Natural killer cell (primary cell): ENCODE measurements around the gene PROC. TPM values are rescaled to one million over a fixed set of nuclear protein-coding genes. Genes with fewer than 3 reads are reported as not detected.
A peak's percentile ranks its signal among the peaks of the same experiment; 100 is the strongest.

Experiments
- ATAC-seq, 3 donors: fragments of 150-1000 bp in 2 of 3; fragments of 200-7000 bp in 1 of 3; cut with Tn5 transposase; 1 replicate in 1 of 3; 2 replicates in 2 of 3; pipeline ENCODE4 v1.10.0; 2021; ENCODE audit warnings: mild to moderate bottlenecking in 2 of 3, moderate library complexity in 2 of 3
- DNase-seq, 2 donors: peaks; one replicate each; pipeline versions ENCODE4 v3.0.0 to v3.0.0-alpha.2; 2013 to 2021; ENCODE audit warnings: mixed read lengths in 1 of 2
- H3K27ac ChIP-seq: one replicate; pipeline ENCODE4 v1.5.1; 2013; ENCODE audit warnings: mild to moderate bottlenecking, low read length
- H3K27me3 ChIP-seq: one replicate; pipeline ENCODE4 v1.6.1; 2013; ENCODE audit warnings: low read length; ENCODE audit not compliant: control insufficient read depth, insufficient read depth
- H3K36me3 ChIP-seq: one replicate; pipeline ENCODE4 v1.6.1; 2013; ENCODE audit warnings: low read length; ENCODE audit not compliant: control insufficient read depth, insufficient read depth
- H3K4me1 ChIP-seq: one replicate; pipeline ENCODE4 v1.6.1; 2013; ENCODE audit warnings: low read length; ENCODE audit not compliant: control insufficient read depth, insufficient read depth
- H3K4me3 ChIP-seq: one replicate; pipeline ENCODE4 v1.5.1; 2013; ENCODE audit warnings: low read length
- H3K9me3 ChIP-seq: one replicate; pipeline ENCODE4 v1.6.1; 2013; ENCODE audit warnings: low read length; ENCODE audit not compliant: control insufficient read depth, insufficient read depth
- H3K27ac Mint-ChIP-seq, 2 donors: one replicate each; pipeline ENCODE4 v1.8.0; 2022; ENCODE audit warnings: mild to moderate bottlenecking in 2 of 2, mixed read lengths in 2 of 2, moderate library complexity in 1 of 2
- H3K27me3 Mint-ChIP-seq, 2 donors: one replicate each; pipeline ENCODE4 v1.8.0; 2022; ENCODE audit warnings: low read depth in 2 of 2, mixed read lengths in 2 of 2
- H3K36me3 Mint-ChIP-seq: one replicate; pipeline ENCODE4 v1.8.0; 2022; ENCODE audit warnings: mixed read lengths
- H3K4me1 Mint-ChIP-seq, 2 donors: one replicate each; pipeline ENCODE4 v1.8.0; 2022; ENCODE audit warnings: mixed read lengths in 2 of 2
- H3K4me3 Mint-ChIP-seq: one replicate; pipeline ENCODE4 v1.8.0; 2022; ENCODE audit warnings: mild to moderate bottlenecking, moderate library complexity, mixed read lengths
- H3K9me3 Mint-ChIP-seq, 2 donors: one replicate each; pipeline ENCODE4 v1.8.0; 2022; ENCODE audit warnings: mixed read lengths in 2 of 2
- CTCF ChIP-seq: fragments of 200-600 bp; IDR thresholded peaks from one replicate; pipeline ENCODE4 v1.8.0; 2022; ENCODE audit warnings: antibody characterized with exemption
- WGBS: methylation state at CpG from one replicate; pipeline ENCODE4 v1.1.7; 2013; ENCODE audit warnings: missing lambda C conversion rate; ENCODE audit not compliant: insufficient coverage; 5-methylcytosine and 5-hydroxymethylcytosine counted together
- intact Hi-C: fragments of 100-400 bp; cut with micrococcal nuclease; formaldehyde crosslinking; loops from one replicate; pipeline ENCODE4 v1.14.2; 2022
- total RNA-seq, 4 donors: library from RNA; stranded (reverse); fragments of 120-200 nt in 1 of 4; gene quantifications; one replicate each; pipeline versions ENCODE4 v1.2.3 to v1.2.4, GENCODE V29; 2013 to 2022

PROC gene
- total RNA-seq, 3 donors from 2014 or later (not counting 1 experiment from before 2014, with no cell fraction given) = not detected

DNA sequence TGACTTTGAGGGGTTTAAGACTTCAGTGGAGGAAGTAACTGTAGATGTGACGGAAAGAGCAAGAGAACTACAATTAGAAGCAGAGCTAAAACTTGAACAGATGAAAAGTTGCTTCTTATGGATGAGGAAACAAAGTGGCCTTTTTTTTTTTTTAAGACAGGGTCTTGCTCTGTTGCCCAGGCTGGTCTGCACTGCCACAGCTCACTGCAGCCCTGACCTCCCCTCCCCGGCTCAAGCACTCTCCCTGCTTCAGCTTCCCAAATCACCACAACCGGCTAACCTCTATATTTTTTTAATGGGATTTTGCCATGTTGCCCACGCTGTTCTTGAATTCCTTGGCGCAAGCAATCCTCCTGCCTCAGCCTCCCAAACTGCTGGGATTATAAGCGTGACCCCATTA, 33.7 kb upstream of the PROC start:
- H3K9me3 Mint-ChIP-seq = no peaks in the 10 kb centered on the region
- no peaks in the 10 kb centered on the region for H3K36me3 Mint-ChIP-seq
- peaks cover 56 to 69% of the 10 kb centered on the region in 2 donors for H3K4me1 Mint-ChIP-seq
- H3K27ac Mint-ChIP-seq = peak overlapping the region; percentile 60 to 96
- Histone ChIP-seq H3K4me1 (peaks cover 18% of the 10 kb centered on the region), H3K36me3 (no peaks in the 10 kb centered on the region), H3K27me3 (no peaks in the 10 kb centered on the region), H3K9me3 (no peaks in the 10 kb centered on the region), H3K27ac (no peak overlapping the region), H3K4me3 (no peak overlapping the region)
- no peak for ATAC-seq
- 86% methylated on average over 6 of the region's 6 CpGs for WGBS
- intact Hi-C loops = no loop called here
- DNase-seq = no peak
- H3K4me3 Mint-ChIP-seq = no peak overlapping the region
- H3K27me3 Mint-ChIP-seq = no peaks in the 10 kb centered on the region
- no peak for TF ChIP-seq CTCF

DNA sequence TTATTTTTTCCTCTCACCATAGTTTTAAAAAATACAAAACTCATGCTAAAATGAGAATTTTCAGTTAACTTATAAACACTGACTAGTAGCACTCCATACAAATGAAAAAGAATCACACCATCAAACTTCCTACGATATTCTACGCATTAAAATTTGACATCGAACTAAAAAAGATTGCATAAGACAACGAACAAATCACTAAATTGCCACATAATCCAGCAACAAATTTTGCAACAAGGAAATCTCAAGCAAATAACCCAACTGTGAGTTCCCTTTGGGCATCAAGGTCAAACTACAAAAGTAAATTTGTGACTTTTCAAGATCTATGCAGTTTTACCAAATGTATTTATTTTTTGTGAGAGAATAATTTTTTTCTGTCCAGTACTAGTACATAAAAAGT, 32.0 kb upstream of the PROC start:
- intact Hi-C loops = loop anchor here (5.0 kb wide), 5 partner anchors 141 to 729 kb away; partner anchors contain the start of genes GYPC, IWS1, SAP130 and SFT2D3
- TF ChIP-seq CTCF = no peak
- DNase-seq (no peak), ATAC-seq (no peak)
- Mint-ChIP-seq H3K4me1 (peaks cover 52 to 56% of the 10 kb centered on the region in 2 donors), H3K27me3 (no peaks in the 10 kb centered on the region), H3K27ac (peak overlapping the region; percentile 96 to 97), H3K36me3 (no peaks in the 10 kb centered on the region), H3K9me3 (no peaks in the 10 kb centered on the region), H3K4me3 (peak overlapping the region; percentile 85)
- no peaks in the 10 kb centered on the region for H3K27me3 ChIP-seq
- no peaks in the 10 kb centered on the region for H3K36me3 ChIP-seq
- 90% methylated on average over 4 of the region's 4 CpGs for WGBS
- peaks cover 29% of the 10 kb centered on the region for H3K4me1 ChIP-seq
- peak overlapping the region; percentile 100 for H3K27ac ChIP-seq
- H3K9me3 ChIP-seq = no peaks in the 10 kb centered on the region
- peak overlapping the region; percentile 95 for H3K4me3 ChIP-seq

DNA sequence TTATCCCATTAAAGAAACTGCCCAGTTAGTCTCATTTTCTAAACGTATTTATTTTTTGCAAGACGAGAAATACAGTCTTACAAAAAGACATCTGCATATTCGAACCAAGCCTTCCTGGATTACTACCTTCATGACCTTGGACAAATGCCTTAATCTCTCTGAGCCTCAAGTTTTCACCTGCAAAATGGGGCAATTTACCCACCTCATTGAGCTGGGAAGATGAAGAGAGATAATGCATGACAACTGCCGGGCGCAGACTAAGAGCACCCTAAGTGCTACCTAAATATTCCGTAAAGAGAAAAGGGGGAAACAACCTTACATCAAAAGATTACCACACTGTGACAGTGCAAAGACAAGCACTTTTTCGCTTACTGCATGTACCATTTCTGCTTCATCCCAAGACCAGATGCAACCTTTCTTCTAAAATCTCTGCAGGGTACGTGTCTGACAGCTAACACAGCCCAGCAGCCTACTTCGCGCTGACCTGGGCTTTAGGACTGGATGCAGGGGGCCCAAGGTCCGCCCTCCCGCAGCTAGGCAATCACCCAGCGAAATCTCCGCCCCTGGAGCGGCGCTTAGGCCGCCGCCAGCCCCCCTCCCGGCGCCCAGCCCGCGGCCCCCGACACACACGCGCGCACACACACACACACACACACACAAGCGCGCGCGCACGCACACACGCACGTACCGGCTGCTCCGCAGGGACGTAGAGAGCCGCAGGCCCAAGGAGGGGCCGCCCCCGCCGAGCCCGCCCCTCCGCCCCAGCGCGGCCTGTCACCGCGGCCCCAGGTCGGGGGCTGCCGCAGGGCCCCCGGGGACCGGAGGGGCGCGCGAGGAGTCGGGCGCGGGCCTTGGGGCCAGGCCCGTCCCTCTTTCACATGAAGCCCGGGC, 31.2 kb upstream of the PROC start:
- Histone ChIP-seq H3K36me3 (no peaks in the 10 kb centered on the region), H3K27ac (peak overlapping the region; percentile 100), H3K4me1 (peaks cover 29% of the 10 kb centered on the region), H3K4me3 (peak overlapping the region; percentile 95), H3K27me3 (no peaks in the 10 kb centered on the region), H3K9me3 (no peaks in the 10 kb centered on the region)
- WGBS = 2% methylated on average over 55 of the region's 58 CpGs
- DNase-seq (peak; percentile 82 to 91), ATAC-seq (peak; percentile 66 to 87 (median 74))
- no peaks in the 10 kb centered on the region for H3K27me3 Mint-ChIP-seq
- peak overlapping the region; percentile 96 to 97 for H3K27ac Mint-ChIP-seq
- peak overlapping the region; percentile 85 for H3K4me3 Mint-ChIP-seq
- intact Hi-C loops = loop anchor here (1.0 to 5.0 kb wide), 6 partner anchors 21 to 730 kb away; partner anchors contain the start of genes GYPC, IWS1, SAP130 and SFT2D3
- TF ChIP-seq CTCF = no peak
- H3K36me3 Mint-ChIP-seq = no peaks in the 10 kb centered on the region
- H3K4me1 Mint-ChIP-seq = peaks cover 49% of the 10 kb centered on the region in 2 donors
- no peaks in the 10 kb centered on the region for H3K9me3 Mint-ChIP-seq
